ENCODE measurements around the gene HBZ. TPM values are rescaled to one million over a fixed set of nuclear protein-coding genes. Genes with fewer than 3 reads are reported as not detected.

Gene HBZ
- total and polyA plus RNA-seq, 4 donors: 0.09 to 9.2 (median 0.37) TPM; not detected in 1

DNA sequence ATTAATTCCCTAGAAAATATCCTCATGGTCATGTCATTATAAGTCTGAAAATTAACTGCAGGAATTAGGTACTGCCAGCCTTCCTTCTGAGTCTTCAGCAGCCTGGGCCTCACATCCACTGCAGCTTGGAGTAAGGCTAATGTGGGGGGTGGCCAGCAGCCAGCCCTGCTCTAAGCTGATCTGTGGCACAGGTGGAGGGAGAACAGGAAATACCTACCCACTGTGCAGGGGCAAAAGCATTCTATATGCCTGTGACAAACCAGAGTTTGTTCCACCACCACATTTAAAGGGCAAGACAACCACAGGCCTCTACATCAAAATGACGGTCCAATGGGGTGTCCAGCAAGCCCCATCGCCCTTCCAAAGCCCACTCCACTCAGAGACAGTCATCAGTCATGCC, 23.4 kb upstream of the HBZ start:
- Histone ChIP-seq H3K27ac (ENCODE audit: low read depth in 1 of 2, low read length in 1 of 2) (no peak overlapping the region), H3K4me1 (ENCODE audit: control insufficient read depth in 5 of 5, insufficient read depth in 5 of 5, low read length in 5 of 5) (no peaks in the 10 kb centered on the region), H3K9me3 (ENCODE audit: control insufficient read depth in 4 of 4, insufficient read depth in 3 of 4, low read length in 3 of 4) (no peaks in the 10 kb centered on the region), H3K36me3 (ENCODE audit: control insufficient read depth in 4 of 4, insufficient read depth in 4 of 4, low read length in 4 of 4) (peaks cover 0 to 4% (median 0%) of the 10 kb centered on the region in 4 donors), H3K27me3 (ENCODE audit: control insufficient read depth in 3 of 3, insufficient read depth in 3 of 3, low read length in 2 of 3) (no peaks in the 10 kb centered on the region), H3K9ac (ENCODE audit: insufficient read depth in 1 of 2, low read length in 2 of 2) (no peak overlapping the region), H3K4me3 (no peak overlapping the region)
- DNase-seq (no peak), ATAC-seq (ENCODE audit: insufficient read depth, low FRiP score) (no peak)
- 91 to 92% methylated on average over 2 of the region's 2 CpGs for WGBS, 2 donors
- TF ChIP-seq, protein P1, sequence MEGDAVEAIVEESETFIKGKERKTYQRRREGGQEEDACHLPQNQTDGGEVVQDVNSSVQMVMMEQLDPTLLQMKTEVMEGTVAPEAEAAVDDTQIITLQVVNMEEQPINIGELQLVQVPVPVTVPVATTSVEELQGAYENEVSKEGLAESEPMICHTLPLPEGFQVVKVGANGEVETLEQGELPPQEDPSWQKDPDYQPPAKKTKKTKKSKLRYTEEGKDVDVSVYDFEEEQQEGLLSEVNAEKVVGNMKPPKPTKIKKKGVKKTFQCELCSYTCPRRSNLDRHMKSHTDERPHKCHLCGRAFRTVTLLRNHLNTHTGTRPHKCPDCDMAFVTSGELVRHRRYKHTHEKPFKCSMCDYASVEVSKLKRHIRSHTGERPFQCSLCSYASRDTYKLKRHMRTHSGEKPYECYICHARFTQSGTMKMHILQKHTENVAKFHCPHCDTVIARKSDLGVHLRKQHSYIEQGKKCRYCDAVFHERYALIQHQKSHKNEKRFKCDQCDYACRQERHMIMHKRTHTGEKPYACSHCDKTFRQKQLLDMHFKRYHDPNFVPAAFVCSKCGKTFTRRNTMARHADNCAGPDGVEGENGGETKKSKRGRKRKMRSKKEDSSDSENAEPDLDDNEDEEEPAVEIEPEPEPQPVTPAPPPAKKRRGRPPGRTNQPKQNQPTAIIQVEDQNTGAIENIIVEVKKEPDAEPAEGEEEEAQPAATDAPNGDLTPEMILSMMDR (IDR thresholded peaks at IDR 0.05; ENCODE audit: control extremely low read depth, extremely low read depth): no peak

- Histone ChIP-seq H3K9me3 (ENCODE audit: control insufficient read depth in 4 of 4, insufficient read depth in 3 of 4, low read length in 3 of 4) (no peaks in the 10 kb centered on the region), H3K4me3 (no peak overlapping the region), H3K36me3 (ENCODE audit: control insufficient read depth in 4 of 4, insufficient read depth in 4 of 4, low read length in 4 of 4) (no peaks in the 10 kb centered on the region), H3K27ac (ENCODE audit: low read depth in 1 of 2, low read length in 1 of 2) (no peak overlapping the region), H3K4me1 (ENCODE audit: control insufficient read depth in 5 of 5, insufficient read depth in 5 of 5, low read length in 5 of 5) (no peaks in the 10 kb centered on the region), H3K9ac (ENCODE audit: insufficient read depth in 1 of 2, low read length in 2 of 2) (no peak overlapping the region), H3K27me3 (ENCODE audit: control insufficient read depth in 3 of 3, insufficient read depth in 3 of 3, low read length in 2 of 3) (no peaks in the 10 kb centered on the region)
- TF ChIP-seq, protein P1 (IDR thresholded peaks at IDR 0.05; ENCODE audit: control extremely low read depth, extremely low read depth): no peak
- DNase-seq (no peak), ATAC-seq (ENCODE audit: insufficient read depth, low FRiP score) (no peak)
- 94 to 97% methylated on average over 15 of the region's 15 CpGs for WGBS, 2 donors
These were observed 21.8 kb upstream of the HBZ start for GRCh38 chr16:130533-131173.

DNA sequence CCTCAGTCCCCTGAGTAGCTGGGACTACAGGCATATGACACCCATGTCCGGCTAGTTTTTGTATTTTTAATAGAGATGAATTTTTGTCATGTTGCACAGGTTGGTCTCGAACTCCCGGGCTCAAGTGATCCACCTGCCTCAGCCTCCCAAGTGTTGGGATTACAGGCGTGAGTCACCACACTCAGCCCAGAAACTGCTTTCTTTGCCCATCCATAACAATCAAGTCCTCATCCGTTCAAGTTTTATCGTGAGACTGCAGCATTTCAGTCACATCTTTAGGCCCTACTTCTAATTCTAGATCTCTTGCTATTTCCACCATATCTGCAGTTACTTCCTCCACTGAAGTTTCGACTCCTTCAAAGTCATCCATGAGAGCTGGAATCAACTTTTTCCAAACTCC, 20.3 kb upstream of the HBZ start:
- Histone ChIP-seq H3K27ac (ENCODE audit: low read depth in 1 of 2, low read length in 1 of 2) (no peak overlapping the region), H3K4me3 (no peak overlapping the region), H3K4me1 (ENCODE audit: control insufficient read depth in 5 of 5, insufficient read depth in 5 of 5, low read length in 5 of 5) (no peaks in the 10 kb centered on the region), H3K27me3 (ENCODE audit: control insufficient read depth in 3 of 3, insufficient read depth in 3 of 3, low read length in 2 of 3) (no peaks in the 10 kb centered on the region), H3K36me3 (ENCODE audit: control insufficient read depth in 4 of 4, insufficient read depth in 4 of 4, low read length in 4 of 4) (no peaks in the 10 kb centered on the region), H3K9ac (ENCODE audit: insufficient read depth in 1 of 2, low read length in 2 of 2) (no peak overlapping the region), H3K9me3 (ENCODE audit: control insufficient read depth in 4 of 4, insufficient read depth in 3 of 4, low read length in 3 of 4) (no peaks in the 10 kb centered on the region)
- WGBS, 2 donors: 94 to 95% methylated on average over 7 of the region's 7 CpGs
- ATAC-seq (ENCODE audit: insufficient read depth, low FRiP score) (no peak), DNase-seq (no peak)
- TF ChIP-seq, protein P1 (IDR thresholded peaks at IDR 0.05; ENCODE audit: control extremely low read depth, extremely low read depth): no peak

DNA sequence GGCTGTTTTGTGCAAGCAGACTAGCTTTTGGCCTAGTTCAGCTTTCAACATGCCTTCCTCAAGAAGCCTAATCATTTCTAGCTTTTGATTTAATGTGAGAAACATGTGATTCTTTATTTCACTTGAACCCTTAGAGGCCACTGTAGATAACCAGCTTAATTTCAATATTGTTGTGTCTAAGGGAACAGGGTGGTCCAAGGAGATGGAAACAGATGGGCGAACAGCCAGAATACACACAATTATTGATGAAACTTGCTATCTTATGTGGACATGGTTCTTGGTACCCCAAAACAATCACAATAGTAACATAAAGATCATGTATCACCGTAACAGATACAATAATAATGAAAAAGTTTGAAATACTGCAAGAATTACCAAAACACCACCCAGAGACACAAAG, 18.7 kb upstream of the HBZ start:
- Histone ChIP-seq H3K27ac (ENCODE audit: low read depth in 1 of 2, low read length in 1 of 2) (no peak overlapping the region), H3K4me1 (ENCODE audit: control insufficient read depth in 5 of 5, insufficient read depth in 5 of 5, low read length in 5 of 5) (no peaks in the 10 kb centered on the region), H3K27me3 (ENCODE audit: control insufficient read depth in 3 of 3, insufficient read depth in 3 of 3, low read length in 2 of 3) (no peaks in the 10 kb centered on the region), H3K9me3 (ENCODE audit: control insufficient read depth in 4 of 4, insufficient read depth in 3 of 4, low read length in 3 of 4) (no peaks in the 10 kb centered on the region), H3K9ac (ENCODE audit: insufficient read depth in 1 of 2, low read length in 2 of 2) (no peak overlapping the region), H3K36me3 (ENCODE audit: control insufficient read depth in 4 of 4, insufficient read depth in 4 of 4, low read length in 4 of 4) (no peaks in the 10 kb centered on the region), H3K4me3 (no peak overlapping the region)
- 96 to 98% methylated on average over 2 of the region's 2 CpGs for WGBS, 2 donors
- TF ChIP-seq, protein P1 (IDR thresholded peaks at IDR 0.05; ENCODE audit: control extremely low read depth, extremely low read depth): no peak
- ATAC-seq (ENCODE audit: insufficient read depth, low FRiP score) (no peak), DNase-seq (no peak)

Measured in lung (tissue), 12 donors.